ENCODE data around the gene SLC30A5.

GRCh38 chr5:69115526-69115925, 21.7 kb downstream of the SLC30A5 start:
- TF ChIP-seq, protein P1, sequence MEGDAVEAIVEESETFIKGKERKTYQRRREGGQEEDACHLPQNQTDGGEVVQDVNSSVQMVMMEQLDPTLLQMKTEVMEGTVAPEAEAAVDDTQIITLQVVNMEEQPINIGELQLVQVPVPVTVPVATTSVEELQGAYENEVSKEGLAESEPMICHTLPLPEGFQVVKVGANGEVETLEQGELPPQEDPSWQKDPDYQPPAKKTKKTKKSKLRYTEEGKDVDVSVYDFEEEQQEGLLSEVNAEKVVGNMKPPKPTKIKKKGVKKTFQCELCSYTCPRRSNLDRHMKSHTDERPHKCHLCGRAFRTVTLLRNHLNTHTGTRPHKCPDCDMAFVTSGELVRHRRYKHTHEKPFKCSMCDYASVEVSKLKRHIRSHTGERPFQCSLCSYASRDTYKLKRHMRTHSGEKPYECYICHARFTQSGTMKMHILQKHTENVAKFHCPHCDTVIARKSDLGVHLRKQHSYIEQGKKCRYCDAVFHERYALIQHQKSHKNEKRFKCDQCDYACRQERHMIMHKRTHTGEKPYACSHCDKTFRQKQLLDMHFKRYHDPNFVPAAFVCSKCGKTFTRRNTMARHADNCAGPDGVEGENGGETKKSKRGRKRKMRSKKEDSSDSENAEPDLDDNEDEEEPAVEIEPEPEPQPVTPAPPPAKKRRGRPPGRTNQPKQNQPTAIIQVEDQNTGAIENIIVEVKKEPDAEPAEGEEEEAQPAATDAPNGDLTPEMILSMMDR (IDR thresholded peaks at IDR 0.05): no peak
- TF ChIP-seq POLR2A (IDR thresholded peaks at IDR 0.05): no peak
